GM20000 (cell line): Measurements from ENCODE around the gene CCN6.

Source experiments
- DNase-seq: peaks from one replicate; pipeline ENCODE4 v3.0.0; 2012; ENCODE audit warnings: low spot score
- TF ChIP-seq, protein P1 (sequence below): IDR thresholded peaks from 2 replicates; pipeline ENCODE4 v1.5.1; 2012; ENCODE audit warnings: mild to moderate bottlenecking, control low read depth; ENCODE audit errors: extremely low read depth, missing control alignments

The CCN6 gene

GRCh38 chr6:112106562-112106961 lies 52.7 kb downstream of the CCN6 start:
- TF ChIP-seq, protein P1, sequence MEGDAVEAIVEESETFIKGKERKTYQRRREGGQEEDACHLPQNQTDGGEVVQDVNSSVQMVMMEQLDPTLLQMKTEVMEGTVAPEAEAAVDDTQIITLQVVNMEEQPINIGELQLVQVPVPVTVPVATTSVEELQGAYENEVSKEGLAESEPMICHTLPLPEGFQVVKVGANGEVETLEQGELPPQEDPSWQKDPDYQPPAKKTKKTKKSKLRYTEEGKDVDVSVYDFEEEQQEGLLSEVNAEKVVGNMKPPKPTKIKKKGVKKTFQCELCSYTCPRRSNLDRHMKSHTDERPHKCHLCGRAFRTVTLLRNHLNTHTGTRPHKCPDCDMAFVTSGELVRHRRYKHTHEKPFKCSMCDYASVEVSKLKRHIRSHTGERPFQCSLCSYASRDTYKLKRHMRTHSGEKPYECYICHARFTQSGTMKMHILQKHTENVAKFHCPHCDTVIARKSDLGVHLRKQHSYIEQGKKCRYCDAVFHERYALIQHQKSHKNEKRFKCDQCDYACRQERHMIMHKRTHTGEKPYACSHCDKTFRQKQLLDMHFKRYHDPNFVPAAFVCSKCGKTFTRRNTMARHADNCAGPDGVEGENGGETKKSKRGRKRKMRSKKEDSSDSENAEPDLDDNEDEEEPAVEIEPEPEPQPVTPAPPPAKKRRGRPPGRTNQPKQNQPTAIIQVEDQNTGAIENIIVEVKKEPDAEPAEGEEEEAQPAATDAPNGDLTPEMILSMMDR, result no peak
- no peak for DNase-seq

DNA sequence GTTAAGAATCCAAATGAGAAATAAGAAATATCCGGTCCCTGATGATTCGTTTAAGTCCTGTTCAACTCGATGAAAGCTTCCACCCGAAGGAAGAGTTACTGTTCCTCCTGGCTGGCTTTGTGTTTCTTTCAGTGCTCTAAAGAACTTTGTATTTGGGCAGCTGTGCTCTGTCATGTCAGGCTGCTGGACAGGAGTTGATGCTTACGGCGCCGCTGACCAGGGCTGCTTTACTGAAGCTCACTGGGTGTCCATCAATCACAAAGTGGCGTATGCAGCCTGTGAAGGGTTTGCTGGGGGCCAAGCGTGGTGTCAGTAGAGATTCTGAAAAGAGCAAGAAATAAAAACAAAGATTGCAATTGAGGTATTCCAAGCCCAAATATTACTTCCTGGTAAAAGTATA lies 55.4 kb downstream of the CCN6 start:
- DNase-seq, result no peak
- TF ChIP-seq, protein P1, result no peak

DNA sequence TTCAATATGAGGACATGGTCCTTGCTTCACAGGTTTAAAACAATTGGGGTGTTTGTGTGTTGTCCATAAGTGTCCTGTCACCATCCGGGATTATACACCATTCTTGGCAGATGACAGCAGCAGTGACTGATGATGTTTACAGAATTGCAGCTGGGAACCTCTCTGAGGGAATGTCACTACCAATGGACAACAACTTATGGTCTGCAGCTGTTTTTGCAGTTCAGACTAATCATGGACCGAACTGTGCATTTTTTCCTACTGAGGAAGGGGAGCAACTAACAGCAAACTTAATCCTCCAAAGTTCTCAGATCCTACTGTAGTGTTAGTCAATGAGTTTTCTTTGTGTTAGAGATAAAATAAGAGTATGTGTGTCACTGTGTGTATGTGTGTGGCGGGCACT lies 59.5 kb downstream of the CCN6 start:
- DNase-seq, result no peak
- TF ChIP-seq, protein P1, result no peak

DNA sequence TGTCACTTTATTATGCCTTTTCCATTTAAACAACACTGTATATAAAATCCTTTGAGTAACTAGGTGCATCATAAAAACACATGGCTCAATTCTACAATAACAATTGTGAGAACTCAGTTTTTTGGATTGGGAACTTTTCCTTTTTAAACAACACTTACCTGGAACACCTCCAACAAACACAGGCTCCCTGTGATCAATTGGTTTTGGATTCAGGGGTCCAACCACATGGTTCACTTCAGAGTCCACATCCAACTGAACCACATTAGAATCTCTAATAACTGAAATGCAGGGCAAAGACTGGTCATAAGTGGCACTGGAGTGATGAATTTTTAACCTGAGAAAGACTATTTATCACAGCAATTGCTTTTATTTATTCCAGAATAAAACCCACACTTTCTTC lies 60.0 kb downstream of the CCN6 start:
- TF ChIP-seq, protein P1, result no peak
- no peak for DNase-seq

DNA sequence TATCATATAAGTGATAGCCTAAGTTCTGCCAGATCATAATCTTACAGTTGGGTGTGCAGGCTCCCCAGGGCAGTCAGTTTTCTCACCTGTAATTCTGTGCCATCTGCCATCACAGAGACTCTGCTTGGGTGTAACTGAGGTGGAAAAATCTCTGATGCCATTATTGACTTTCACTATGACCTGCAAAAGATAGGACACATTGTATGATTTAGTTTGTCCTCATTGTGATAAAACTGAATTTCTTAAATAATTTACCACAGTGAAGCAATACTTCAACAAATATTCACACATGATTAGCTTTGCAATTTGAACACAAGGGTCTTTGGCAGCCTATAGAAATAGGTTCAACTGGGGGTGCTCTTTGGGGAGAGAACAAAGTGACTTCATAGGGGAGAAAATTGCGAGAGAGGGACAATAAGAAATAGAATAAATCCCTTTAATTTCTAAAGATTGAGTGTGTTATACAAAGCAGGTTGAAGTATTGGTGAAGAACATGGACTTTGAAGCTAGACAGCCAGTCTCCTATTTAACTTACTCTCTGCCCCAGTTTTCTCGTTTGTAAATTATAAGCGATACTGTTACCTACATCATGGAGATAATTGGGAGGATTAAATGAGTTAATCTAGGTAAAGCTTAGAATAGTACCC lies 60.8 kb downstream of the CCN6 start:
- TF ChIP-seq, protein P1, result no peak
- DNase-seq, result no peak

- no peak for DNase-seq
These were observed 62.3 kb downstream of the CCN6 start for GRCh38 chr6:112116221-112116620.

GRCh38 chr6:112117554-112117953 lies 63.6 kb downstream of the CCN6 start:
- TF ChIP-seq, protein P1, result no peak
- no peak for DNase-seq

More at GRCh38 chr6:112116221-112116620, 62.3 kb downstream of the CCN6 start:
- TF ChIP-seq, protein P1, result no peak
